Measurements from ENCODE around the gene CABLES2.

GRCh38 chr20:62423326-62423706 lies 16.2 kb upstream of the CABLES2 start:
- TF ChIP-seq EZH2phosphoT487 (IDR thresholded peaks at IDR 0.05; ENCODE audit: borderline replicate concordance, low read depth, low read length) (no peak), CTCF (conservative IDR thresholded peaks at IDR 0.05; ENCODE audit: low read length) (no peak)

All from OCI-LY7 (cell line).